CD8-positive, alpha-beta memory T cell (primary cell): ENCODE data around the gene FNDC3B. TPM values are rescaled to one million over a fixed set of nuclear protein-coding genes. Genes with fewer than 3 reads are reported as not detected.

Experiments used
- CTCF ChIA-PET: fragments of 350-600 bp; sonication (Branson Sonifier 250); formaldehyde crosslinking; loops from one replicate; lab custom pipeline; 2021; ENCODE audit warnings: antibody characterized with exemption; lab: Charles Lee
- POLR2A ChIA-PET: fragments of 350-600 bp; sonication (Branson Sonifier 250); formaldehyde crosslinking; loops from one replicate; lab custom pipeline; 2021; ENCODE audit warnings: antibody characterized with exemption; lab: Charles Lee
- DNase-seq, 5 donors: peaks; one replicate each; pipeline versions ENCODE4 v3.0.0 to v3.0.0-alpha.2; 2020 to 2022; ENCODE audit warnings: mixed read lengths in 1 of 5
- H3K27ac ChIP-seq: one replicate; pipeline ENCODE4 v1.7.0; 2013; ENCODE audit warnings: low read depth, mild to moderate bottlenecking, low read length, moderate library complexity
- H3K27me3 ChIP-seq: 2 replicates; pipeline ENCODE4 v1.7.0; 2013; ENCODE audit warnings: low read length, mild to moderate bottlenecking; ENCODE audit not compliant: insufficient read depth, poor library complexity, severe bottlenecking
- H3K36me3 ChIP-seq: 2 replicates; pipeline ENCODE4 v1.7.0; 2013; ENCODE audit warnings: mild to moderate bottlenecking, low read length, moderate library complexity; ENCODE audit not compliant: insufficient read depth
- H3K4me1 ChIP-seq: 2 replicates; pipeline ENCODE4 v1.7.0; 2013; ENCODE audit warnings: mild to moderate bottlenecking, low read length, moderate library complexity; ENCODE audit not compliant: insufficient read depth
- H3K4me3 ChIP-seq: 2 replicates; pipeline ENCODE4 v1.7.0; 2013; ENCODE audit warnings: mild to moderate bottlenecking, low read length
- H3K9me3 ChIP-seq: 2 replicates; pipeline ENCODE4 v1.7.0; 2013; ENCODE audit warnings: mild to moderate bottlenecking, low read length
- H3K27ac Mint-ChIP-seq, 8 donors: one replicate each; pipeline ENCODE4 v1.8.0; 2020 to 2021; ENCODE audit warnings: mixed read lengths in 8 of 8, mild to moderate bottlenecking in 6 of 8, inconsistent platforms in 3 of 8, moderate library complexity in 3 of 8
- H3K27me3 Mint-ChIP-seq, 2 donors: one replicate each; pipeline ENCODE4 v1.8.0; 2020 to 2021; ENCODE audit warnings: mixed read lengths in 2 of 2, mild to moderate bottlenecking in 1 of 2, moderate library complexity in 1 of 2
- H3K36me3 Mint-ChIP-seq, 3 donors: one replicate each; pipeline ENCODE4 v1.8.0; 2020 to 2021; ENCODE audit warnings: mixed read lengths in 3 of 3, inconsistent platforms in 1 of 3, mild to moderate bottlenecking in 1 of 3
- H3K4me1 Mint-ChIP-seq, 3 donors: one replicate each; pipeline ENCODE4 v1.8.0; 2020 to 2021; ENCODE audit warnings: mixed read lengths in 3 of 3, inconsistent platforms in 1 of 3, mild to moderate bottlenecking in 1 of 3
- H3K4me3 Mint-ChIP-seq, 7 donors: one replicate each; pipeline ENCODE4 v1.8.0; 2020 to 2021; ENCODE audit warnings: mixed read lengths in 7 of 7, mild to moderate bottlenecking in 6 of 7, moderate library complexity in 4 of 7, inconsistent platforms in 2 of 7
- H3K9me3 Mint-ChIP-seq, 5 donors: one replicate each; pipeline ENCODE4 v1.8.0; 2020 to 2022; ENCODE audit warnings: mixed read lengths in 5 of 5, mild to moderate bottlenecking in 3 of 5, moderate library complexity in 2 of 5, inconsistent platforms in 1 of 5
- polyA plus RNA-seq: library from polyadenylated mRNA; unstranded; fragments of 300-500 nt; fragmentation: Illumina TruSeq; gene quantifications from one replicate; pipeline ENCODE4 v1.2.3, GENCODE V29; 2021
- total RNA-seq, 2 experiments: library from RNA; stranded (reverse); gene quantifications; one replicate each; pipeline ENCODE4 v1.2.3, GENCODE V29; 2021

The FNDC3B gene
- total and polyA plus RNA-seq, 3 experiments from 2014 or later: 8.7 to 18.6 (median 17.4) TPM

DNA sequence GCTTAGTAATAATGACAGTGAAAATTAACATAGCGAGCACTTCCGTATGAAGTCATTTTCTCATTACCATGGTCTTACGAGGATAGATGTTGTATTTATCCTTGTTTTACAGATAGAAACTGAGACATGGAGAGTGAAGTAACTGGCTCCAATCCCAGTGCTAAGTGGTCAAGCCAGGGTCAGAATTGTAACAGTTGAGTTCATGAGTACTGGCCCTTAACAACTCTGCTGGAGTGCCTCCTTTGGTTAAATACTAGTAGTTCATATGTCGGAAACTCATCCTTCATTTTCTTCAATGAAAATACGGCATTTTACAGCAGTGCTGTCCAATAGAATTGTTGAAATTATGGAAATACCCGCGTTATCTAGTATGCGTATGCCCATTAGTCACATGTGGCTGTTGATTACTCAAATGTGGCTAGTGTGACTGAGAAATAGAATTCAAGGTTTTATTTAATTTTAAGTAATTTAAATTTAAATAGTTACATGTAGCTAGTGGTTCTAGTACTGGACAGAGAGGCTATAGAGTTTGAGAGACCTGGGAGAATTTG is 32.5 kb downstream of the FNDC3B start:
- no peak for DNase-seq
- H3K4me3 Mint-ChIP-seq: no peak overlapping the region
- peaks cover 0 to 1% of the 10 kb centered on the region in 2 donors for H3K27me3 Mint-ChIP-seq
- Histone ChIP-seq H3K4me1 (peaks cover 11% of the 10 kb centered on the region), H3K36me3 (no peaks in the 10 kb centered on the region), H3K27ac (no peak overlapping the region), H3K27me3 (no peaks in the 10 kb centered on the region), H3K9me3 (no peaks in the 10 kb centered on the region), H3K4me3 (no peak overlapping the region)
- H3K27ac Mint-ChIP-seq: no peak overlapping the region
- peaks cover 0 to 2% (median 0%) of the 10 kb centered on the region in 5 donors for H3K9me3 Mint-ChIP-seq
- POLR2A ChIA-PET: no interaction called here
- CTCF ChIA-PET: no interaction called here
- peaks cover 0 to 9% (median 2%) of the 10 kb centered on the region in 3 donors for H3K36me3 Mint-ChIP-seq
- H3K4me1 Mint-ChIP-seq: peaks cover 7 to 23% (median 16%) of the 10 kb centered on the region in 3 donors

DNA sequence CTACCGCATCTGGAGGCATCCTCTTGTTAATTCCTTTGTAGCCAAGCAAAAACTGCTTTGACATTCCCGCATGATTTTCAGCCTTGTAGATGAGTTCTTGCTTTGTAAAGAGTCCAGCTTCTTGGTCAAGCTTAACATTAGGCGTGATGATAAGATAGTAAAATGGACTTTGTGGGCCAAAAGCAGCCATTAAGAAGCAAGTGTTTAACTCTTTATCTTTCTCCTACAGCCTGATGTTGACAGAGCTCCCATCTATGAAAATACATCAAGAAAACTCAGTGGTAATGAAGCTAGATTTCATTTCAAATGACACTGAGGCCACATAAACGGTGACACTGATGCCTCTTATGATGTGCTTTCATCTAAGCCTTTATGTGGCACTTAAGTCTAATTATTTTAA is 33.2 kb downstream of the FNDC3B start:
- H3K9me3 Mint-ChIP-seq: peaks cover 0 to 2% (median 0%) of the 10 kb centered on the region in 5 donors
- peaks cover 0 to 1% of the 10 kb centered on the region in 2 donors for H3K27me3 Mint-ChIP-seq
- H3K36me3 ChIP-seq: no peaks in the 10 kb centered on the region
- no peaks in the 10 kb centered on the region for H3K27me3 ChIP-seq
- H3K9me3 ChIP-seq: no peaks in the 10 kb centered on the region
- POLR2A ChIA-PET: no interaction called here
- no peak overlapping the region for H3K4me3 Mint-ChIP-seq
- peaks cover 0 to 9% (median 2%) of the 10 kb centered on the region in 3 donors for H3K36me3 Mint-ChIP-seq
- peaks cover 3 to 18% (median 9%) of the 10 kb centered on the region in 3 donors for H3K4me1 Mint-ChIP-seq
- no peak overlapping the region for H3K4me3 ChIP-seq
- peaks cover 4% of the 10 kb centered on the region for H3K4me1 ChIP-seq
- H3K27ac ChIP-seq: no peak overlapping the region
- no peak for DNase-seq
- CTCF ChIA-PET: no interaction called here
- H3K27ac Mint-ChIP-seq: no peak overlapping the region

DNA sequence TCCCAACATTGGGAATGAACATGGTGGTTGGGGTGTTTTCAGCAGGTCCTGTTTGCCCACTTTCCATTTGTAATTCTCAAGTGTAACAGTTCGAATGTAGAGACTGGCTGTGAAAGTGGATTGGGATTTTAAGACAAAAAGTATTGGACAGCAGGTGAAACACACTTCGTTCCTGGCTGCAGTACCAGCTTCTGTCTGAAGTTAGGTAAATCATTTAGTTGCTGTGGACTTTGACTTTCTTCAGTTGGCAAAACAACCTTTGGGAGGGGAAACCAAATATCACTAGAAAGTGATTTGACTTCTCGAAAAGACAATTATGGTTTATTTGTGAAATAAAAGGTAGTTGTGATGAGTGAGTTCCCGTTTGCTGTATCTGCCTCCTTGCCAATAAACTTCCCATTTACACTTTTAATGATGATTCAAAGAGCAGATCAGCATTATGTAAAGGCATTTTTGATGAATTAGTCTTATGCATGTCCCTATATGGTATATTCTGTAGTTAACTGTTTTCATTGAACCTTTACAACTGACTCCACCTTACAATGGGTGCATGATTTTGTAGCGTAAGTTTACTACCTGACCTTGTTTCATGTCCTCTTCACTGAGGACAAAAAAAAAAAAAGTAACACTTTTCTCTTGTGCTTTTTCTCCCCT is 34.0 kb downstream of the FNDC3B start:
- H3K27me3 ChIP-seq: no peaks in the 10 kb centered on the region
- no peaks in the 10 kb centered on the region for H3K9me3 ChIP-seq
- no peak overlapping the region for H3K4me3 ChIP-seq
- Mint-ChIP-seq H3K36me3 (peaks cover 0 to 9% (median 4%) of the 10 kb centered on the region in 3 donors), H3K4me1 (peaks cover 0 to 15% (median 8%) of the 10 kb centered on the region in 3 donors), H3K9me3 (peaks cover 0 to 2% (median 0%) of the 10 kb centered on the region in 5 donors), H3K27me3 (peaks cover 0 to 1% of the 10 kb centered on the region in 2 donors), H3K27ac (peak overlapping the region in 1 of 8 donors; percentile 30), H3K4me3 (no peak overlapping the region)
- ChIA-PET CTCF (no interaction called here), POLR2A (no interaction called here)
- no peaks in the 10 kb centered on the region for H3K36me3 ChIP-seq
- DNase-seq: no peak
- no peaks in the 10 kb centered on the region for H3K4me1 ChIP-seq
- H3K27ac ChIP-seq: no peak overlapping the region

DNA sequence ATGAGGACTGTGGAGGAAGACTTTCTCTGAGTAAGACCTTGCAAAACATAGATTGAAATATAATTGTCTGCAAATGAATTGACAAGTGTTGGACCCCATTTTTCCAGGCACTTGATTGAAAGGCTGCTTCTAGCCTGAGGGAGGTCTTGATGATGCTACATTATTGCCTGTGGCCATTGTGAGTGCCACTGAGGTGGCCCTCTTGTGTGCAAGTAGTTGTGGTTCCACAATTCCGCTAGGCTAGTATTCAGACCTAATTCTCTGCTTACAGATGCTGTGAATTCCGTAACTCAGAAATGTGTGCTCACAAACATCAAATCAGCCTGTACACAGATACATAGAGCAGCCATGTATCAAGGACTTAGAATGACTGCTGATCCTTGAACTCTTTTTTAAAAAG is 34.7 kb downstream of the FNDC3B start:
- H3K27ac Mint-ChIP-seq: no peak overlapping the region
- POLR2A ChIA-PET: no interaction called here
- Histone ChIP-seq H3K27me3 (no peaks in the 10 kb centered on the region), H3K27ac (no peak overlapping the region), H3K9me3 (no peaks in the 10 kb centered on the region), H3K4me1 (no peaks in the 10 kb centered on the region), H3K4me3 (no peak overlapping the region), H3K36me3 (no peaks in the 10 kb centered on the region)
- peaks cover 0 to 15% (median 13%) of the 10 kb centered on the region in 3 donors for H3K4me1 Mint-ChIP-seq
- no peak for DNase-seq
- CTCF ChIA-PET: no interaction called here
- no peaks in the 10 kb centered on the region for H3K9me3 Mint-ChIP-seq
- no peaks in the 10 kb centered on the region for H3K27me3 Mint-ChIP-seq
- no peak overlapping the region for H3K4me3 Mint-ChIP-seq
- peaks cover 0 to 9% (median 4%) of the 10 kb centered on the region in 3 donors for H3K36me3 Mint-ChIP-seq

DNA sequence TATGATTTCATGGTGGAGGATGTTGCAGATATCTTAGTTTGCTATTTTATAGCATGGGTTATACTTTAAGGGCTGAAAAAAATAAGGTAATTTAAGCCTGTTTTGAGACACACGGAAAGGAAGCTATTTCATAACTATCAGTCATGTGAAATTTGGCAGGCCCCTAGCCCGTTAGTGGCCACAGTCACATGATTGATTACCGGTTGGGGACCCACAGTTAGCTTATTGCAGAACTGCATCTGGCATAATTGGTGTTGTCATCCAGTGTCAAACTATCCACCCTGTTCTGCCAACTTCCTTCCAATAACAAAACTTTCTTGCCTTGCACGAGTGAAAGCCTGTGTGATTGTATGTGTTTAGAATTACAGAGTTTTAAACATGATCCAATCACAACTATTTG is 35.2 kb downstream of the FNDC3B start:
- Mint-ChIP-seq H3K4me1 (peaks cover 0 to 20% (median 16%) of the 10 kb centered on the region in 3 donors), H3K27me3 (no peaks in the 10 kb centered on the region), H3K9me3 (no peaks in the 10 kb centered on the region), H3K4me3 (no peak overlapping the region), H3K27ac (peak overlapping the region in 1 of 8 donors; percentile 4), H3K36me3 (peaks cover 0 to 9% (median 4%) of the 10 kb centered on the region in 3 donors)
- POLR2A ChIA-PET: no interaction called here
- no peak overlapping the region for H3K4me3 ChIP-seq
- no peaks in the 10 kb centered on the region for H3K27me3 ChIP-seq
- no peaks in the 10 kb centered on the region for H3K9me3 ChIP-seq
- CTCF ChIA-PET: no interaction called here
- no peaks in the 10 kb centered on the region for H3K36me3 ChIP-seq
- no peak overlapping the region for H3K27ac ChIP-seq
- no peaks in the 10 kb centered on the region for H3K4me1 ChIP-seq
- no peak for DNase-seq

DNA sequence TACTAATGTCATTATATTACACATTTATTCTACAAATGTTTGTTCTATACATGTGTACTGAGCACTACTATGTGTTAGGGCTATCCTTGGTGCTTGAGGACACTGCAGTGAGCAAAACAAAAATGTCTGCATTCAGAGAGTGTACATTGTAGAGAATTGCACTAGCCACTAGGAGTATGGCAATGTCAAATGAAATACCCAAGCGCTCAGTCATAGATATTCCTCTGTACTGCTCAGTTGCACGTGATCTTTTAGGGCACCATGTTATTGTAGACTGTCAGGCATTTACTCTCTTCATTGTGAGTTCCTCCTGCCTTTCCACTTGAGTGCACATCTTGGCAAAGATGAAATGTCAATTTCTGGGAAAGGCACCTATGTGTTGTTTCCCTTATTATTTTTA is 36.8 kb downstream of the FNDC3B start:
- no peaks in the 10 kb centered on the region for H3K9me3 ChIP-seq
- H3K4me1 ChIP-seq: no peaks in the 10 kb centered on the region
- DNase-seq: no peak
- ChIA-PET CTCF (no interaction called here), POLR2A (no interaction called here)
- Mint-ChIP-seq H3K27me3 (no peaks in the 10 kb centered on the region), H3K27ac (no peak overlapping the region), H3K4me1 (peaks cover 0 to 20% (median 20%) of the 10 kb centered on the region in 3 donors), H3K4me3 (no peak overlapping the region), H3K9me3 (no peaks in the 10 kb centered on the region), H3K36me3 (peaks cover 0 to 9% (median 4%) of the 10 kb centered on the region in 3 donors)
- no peak overlapping the region for H3K4me3 ChIP-seq
- no peaks in the 10 kb centered on the region for H3K36me3 ChIP-seq
- H3K27me3 ChIP-seq: no peaks in the 10 kb centered on the region
- no peak overlapping the region for H3K27ac ChIP-seq

DNA sequence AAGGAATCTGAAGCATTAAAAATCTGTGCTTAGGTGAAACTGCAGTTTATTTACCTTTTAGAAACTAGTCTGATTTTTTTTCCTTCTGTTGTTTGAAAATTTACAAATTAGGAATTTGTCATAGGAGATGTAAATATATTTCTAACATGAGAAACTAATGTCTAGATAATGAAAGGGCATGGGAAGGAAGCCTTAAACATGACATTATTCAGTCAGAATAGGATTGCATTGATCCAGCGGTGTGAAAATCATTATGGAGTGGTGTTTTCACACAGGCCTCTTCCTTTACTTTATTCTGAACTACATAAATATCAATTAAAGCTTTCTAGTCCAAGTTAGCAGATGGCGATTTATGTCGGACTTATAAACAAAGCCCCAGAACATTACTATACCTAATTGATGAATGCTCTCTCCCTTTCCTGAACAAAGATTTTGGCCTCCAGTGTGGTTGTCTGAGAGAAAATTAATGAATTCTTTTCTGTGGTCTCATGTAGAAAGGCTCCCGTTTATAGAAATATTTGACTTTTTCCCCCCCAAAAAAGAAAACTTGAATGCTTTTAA is 37.9 kb downstream of the FNDC3B start:
- no peak overlapping the region for H3K4me3 ChIP-seq
- DNase-seq: no peak
- Mint-ChIP-seq H3K27me3 (no peaks in the 10 kb centered on the region), H3K4me1 (peaks cover 0 to 20% (median 20%) of the 10 kb centered on the region in 3 donors), H3K36me3 (peaks cover 0 to 9% (median 4%) of the 10 kb centered on the region in 3 donors), H3K27ac (no peak overlapping the region), H3K9me3 (no peaks in the 10 kb centered on the region), H3K4me3 (no peak overlapping the region)
- H3K9me3 ChIP-seq: no peaks in the 10 kb centered on the region
- ChIA-PET POLR2A (no interaction called here), CTCF (no interaction called here)
- H3K27ac ChIP-seq: no peak overlapping the region
- H3K36me3 ChIP-seq: no peaks in the 10 kb centered on the region
- H3K4me1 ChIP-seq: no peaks in the 10 kb centered on the region
- H3K27me3 ChIP-seq: no peaks in the 10 kb centered on the region

DNA sequence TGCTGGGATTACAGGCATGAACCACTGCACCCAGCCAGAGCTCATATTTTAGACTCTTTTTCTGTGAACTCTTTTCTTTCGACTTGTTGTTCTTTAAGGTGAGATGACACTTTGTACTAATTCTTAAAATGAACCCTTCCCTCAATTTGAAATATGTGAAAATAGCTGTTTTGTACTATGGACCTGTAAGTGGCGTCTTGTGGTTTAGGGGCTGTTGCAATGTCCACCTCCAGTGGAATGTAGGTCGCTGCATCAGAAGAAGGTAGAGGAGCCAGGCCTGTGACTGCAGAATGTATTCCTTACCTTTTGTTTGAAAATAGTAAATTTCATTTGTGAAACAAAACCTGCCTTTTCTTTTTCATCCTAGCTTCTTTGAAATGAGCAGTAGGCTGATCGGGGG is 38.9 kb downstream of the FNDC3B start:
- Mint-ChIP-seq H3K27me3 (no peaks in the 10 kb centered on the region), H3K4me1 (peaks cover 4 to 24% (median 23%) of the 10 kb centered on the region in 3 donors), H3K27ac (no peak overlapping the region), H3K36me3 (peaks cover 0 to 4% (median 4%) of the 10 kb centered on the region in 3 donors), H3K9me3 (no peaks in the 10 kb centered on the region), H3K4me3 (no peak overlapping the region)
- no peaks in the 10 kb centered on the region for H3K4me1 ChIP-seq
- CTCF ChIA-PET: interaction anchor here (0.7 kb wide), 1 partner anchor 26 kb away, joined by 3 read pairs; no protein-coding TSS in a partner anchor
- no peaks in the 10 kb centered on the region for H3K27me3 ChIP-seq
- DNase-seq: no peak
- H3K4me3 ChIP-seq: no peak overlapping the region
- H3K27ac ChIP-seq: no peak overlapping the region
- no peaks in the 10 kb centered on the region for H3K9me3 ChIP-seq
- POLR2A ChIA-PET: interaction anchor here (0.5 kb wide), 1 partner anchor 27 kb away, joined by 14 read pairs; no protein-coding TSS in a partner anchor
- H3K36me3 ChIP-seq: no peaks in the 10 kb centered on the region
